Ishikawa (cell line): ENCODE results near the gene SPG21.

Experiments used
- CEBPB ChIP-seq: IDR thresholded peaks from 2 replicates; pipeline ENCODE4 v1.6.1; 2012
- CREB1 ChIP-seq: IDR thresholded peaks from 2 replicates; pipeline ENCODE4 v1.6.1; 2012; ENCODE audit warnings: low read depth
- EGR1 ChIP-seq: IDR thresholded peaks from 2 replicates; pipeline ENCODE4 v1.6.1; 2012
- EP300 ChIP-seq: IDR thresholded peaks from 2 replicates; pipeline ENCODE4 v1.6.1; 2012; ENCODE audit warnings: borderline replicate concordance
- FOXM1 ChIP-seq: IDR thresholded peaks from 2 replicates; pipeline ENCODE4 v1.6.1; 2012; ENCODE audit warnings: low read depth, borderline replicate concordance
- MAX ChIP-seq: IDR thresholded peaks from 2 replicates; pipeline ENCODE4 v1.6.1; 2012
- NFIC ChIP-seq: IDR thresholded peaks from 2 replicates; pipeline ENCODE4 v1.6.1; 2012
- RAD21 ChIP-seq: IDR thresholded peaks from 2 replicates; pipeline ENCODE4 v1.6.1; 2012; ENCODE audit warnings: low read depth
- REST ChIP-seq: IDR thresholded peaks from 2 replicates; pipeline ENCODE4 v1.6.1; 2012; ENCODE audit warnings: low read depth, mild to moderate bottlenecking
- TAF1 ChIP-seq: IDR thresholded peaks from 2 replicates; pipeline ENCODE4 v1.6.1; 2012; ENCODE audit warnings: low read depth, mild to moderate bottlenecking
- TCF12 ChIP-seq: IDR thresholded peaks from 2 replicates; pipeline ENCODE4 v1.6.1; 2012; ENCODE audit warnings: low read depth
- TEAD4 ChIP-seq: IDR thresholded peaks from 2 replicates; pipeline ENCODE4 v1.6.1; 2012
- USF1 ChIP-seq: IDR thresholded peaks from 2 replicates; pipeline ENCODE4 v1.6.1; 2012
- YY1 ChIP-seq: IDR thresholded peaks from 2 replicates; pipeline ENCODE4 v1.6.1; 2012; ENCODE audit warnings: low read depth
- ZBTB7A ChIP-seq: IDR thresholded peaks from 2 replicates; pipeline ENCODE4 v1.6.1; 2012; ENCODE audit warnings: low read depth

SPG21 gene

GRCh38 chr15:64921711-64922110, 68.0 kb downstream of the SPG21 start:
- TF ChIP-seq REST (no peak), YY1 (no peak), MAX (no peak), TAF1 (no peak), TEAD4 (no peak), EP300 (no peak), NFIC (no peak), EGR1 (no peak), TCF12 (no peak), FOXM1 (no peak), USF1 (no peak), ZBTB7A (no peak)

GRCh38 chr15:64919721-64920120, 70.0 kb downstream of the SPG21 start:
- TF ChIP-seq MAX (no peak), FOXM1 (no peak), CREB1 (no peak), EP300 (no peak), YY1 (no peak), TCF12 (no peak), REST (no peak), NFIC (no peak), EGR1 (no peak)

GRCh38 chr15:64917211-64917610, 72.5 kb downstream of the SPG21 start:
- TF ChIP-seq RAD21 (no peak), FOXM1 (no peak), TAF1 (no peak), CEBPB (no peak), TEAD4 (no peak), MAX (no peak), YY1 (no peak), EGR1 (no peak), EP300 (no peak), CREB1 (no peak), NFIC (no peak), ZBTB7A (no peak), USF1 (no peak), REST (no peak)

GRCh38 chr15:64916365-64916764, 73.3 kb downstream of the SPG21 start:
- no peak for TF ChIP-seq CREB1
- no peak for TF ChIP-seq CEBPB
- TF ChIP-seq RAD21, result no peak
- TF ChIP-seq EGR1, result no peak
- TF ChIP-seq MAX, result no peak
- no peak for TF ChIP-seq YY1
- no peak for TF ChIP-seq TCF12
